ENCODE data around the gene GSPT1. TPM values are rescaled to one million over a fixed set of nuclear protein-coding genes. Genes with fewer than 3 reads are reported as not detected.
"Not testable (repeated sequence)": the region's sequence is repeated elsewhere in the genome, so short reads cannot be mapped to it uniquely, and the experiment has no call there.

The GSPT1 gene
- total RNA-seq, 1 donor from 2014 or later: 207 TPM

DNA sequence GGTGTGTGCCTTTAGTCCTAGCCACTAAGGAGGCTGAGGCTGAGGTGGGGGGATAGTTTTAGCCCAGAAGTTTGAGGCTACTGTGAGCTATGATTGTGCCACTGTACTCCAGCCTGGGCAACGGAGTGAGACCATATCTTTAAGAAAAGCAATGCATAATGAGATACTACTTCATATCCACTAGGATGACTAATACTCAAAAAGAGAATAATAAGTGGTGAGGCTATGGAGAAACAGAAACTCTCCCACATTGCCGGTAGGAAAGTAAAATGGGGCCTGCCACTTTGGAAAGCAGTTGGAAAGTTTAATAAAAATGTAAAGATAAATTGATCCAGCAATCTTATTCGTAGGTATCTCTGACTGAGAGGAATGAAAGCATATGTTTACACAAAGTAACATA, 30.7 kb upstream of the GSPT1 start:
- intact Hi-C loops (cut with micrococcal nuclease): no loop called here
- Mint-ChIP-seq H3K4me1 (ENCODE audit: low read depth) (no peaks in the 10 kb centered on the region), H3K4me3 (no peak overlapping the region), H3K9me3 (no peaks in the 10 kb centered on the region), H3K27ac (no peak overlapping the region), H3K27me3 (ENCODE audit: insufficient read depth) (no peaks in the 10 kb centered on the region), H3K36me3 (ENCODE audit: low read depth) (no peaks in the 10 kb centered on the region)
- DNase-seq (ENCODE audit: low spot score): no peak

- DNase-seq (ENCODE audit: low spot score); H3K4me3 Mint-ChIP-seq; intact Hi-C loops (cut with micrococcal nuclease); H3K36me3 Mint-ChIP-seq (ENCODE audit: low read depth); H3K4me1 Mint-ChIP-seq (ENCODE audit: low read depth); H3K9me3 Mint-ChIP-seq; H3K27ac Mint-ChIP-seq; H3K27me3 Mint-ChIP-seq (ENCODE audit: insufficient read depth): not testable (repeated sequence)
Observed at GRCh38 chr16:11941945-11942344, 26.2 kb upstream of the GSPT1 start, which contains the start of gene NPIPB2. NPIPB2 (minus strand) TSS chr16:11942045; CDS start chr16:11942045, 0 bp downstream.

- H3K4me3 Mint-ChIP-seq; H3K36me3 Mint-ChIP-seq (ENCODE audit: low read depth); H3K4me1 Mint-ChIP-seq (ENCODE audit: low read depth); H3K9me3 Mint-ChIP-seq; DNase-seq (ENCODE audit: low spot score); H3K27me3 Mint-ChIP-seq (ENCODE audit: insufficient read depth); intact Hi-C loops (cut with micrococcal nuclease); H3K27ac Mint-ChIP-seq: not testable (repeated sequence)
Observed at GRCh38 chr16:11927350-11927749, 11.6 kb upstream of the GSPT1 start.

DNA sequence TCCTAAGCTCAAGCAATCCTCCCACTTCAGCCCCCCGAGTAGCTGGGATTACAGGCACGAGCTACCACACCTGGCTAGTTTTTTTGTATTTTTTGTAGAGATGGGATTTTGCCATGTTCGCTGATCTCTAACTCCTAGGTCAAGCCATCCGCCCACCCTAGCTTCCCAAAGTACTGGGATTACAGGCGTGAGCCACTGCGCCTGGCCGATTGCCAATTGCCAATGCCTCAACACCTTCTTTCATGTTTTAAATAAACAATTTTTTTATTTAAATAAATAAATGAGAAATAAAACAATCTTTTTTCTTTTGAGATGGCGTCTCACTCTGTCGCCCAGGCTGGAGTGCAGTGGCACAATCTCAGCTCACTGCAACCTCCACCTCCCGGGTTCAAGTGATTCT, 8.3 kb upstream of the GSPT1 start:
- H3K4me1 Mint-ChIP-seq (ENCODE audit: low read depth); H3K9me3 Mint-ChIP-seq; intact Hi-C loops (cut with micrococcal nuclease); H3K36me3 Mint-ChIP-seq (ENCODE audit: low read depth); H3K27ac Mint-ChIP-seq; H3K27me3 Mint-ChIP-seq (ENCODE audit: insufficient read depth); DNase-seq (ENCODE audit: low spot score); H3K4me3 Mint-ChIP-seq: not testable (repeated sequence)

GRCh38 chr16:11916524-11917285, 949 bp upstream of the GSPT1 start:
- no peak for DNase-seq (ENCODE audit: low spot score)
- H3K4me1 Mint-ChIP-seq (ENCODE audit: low read depth): peaks cover 32% of the 10 kb centered on the region
- intact Hi-C loops (cut with micrococcal nuclease): loop anchor here (1.0 to 10.0 kb wide), 10 partner anchors 60 to 974 kb away; partner anchors contain the start of genes CPPED1, DEXI, RSL1D1 and SNX29
- peaks cover 8% of the 10 kb centered on the region for H3K27me3 Mint-ChIP-seq (ENCODE audit: insufficient read depth)
- peak overlapping the region; percentile 89 for H3K4me3 Mint-ChIP-seq
- peak overlapping the region; percentile 89 for H3K27ac Mint-ChIP-seq
- no peaks in the 10 kb centered on the region for H3K9me3 Mint-ChIP-seq
- peaks cover 15% of the 10 kb centered on the region for H3K36me3 Mint-ChIP-seq (ENCODE audit: low read depth)

DNA sequence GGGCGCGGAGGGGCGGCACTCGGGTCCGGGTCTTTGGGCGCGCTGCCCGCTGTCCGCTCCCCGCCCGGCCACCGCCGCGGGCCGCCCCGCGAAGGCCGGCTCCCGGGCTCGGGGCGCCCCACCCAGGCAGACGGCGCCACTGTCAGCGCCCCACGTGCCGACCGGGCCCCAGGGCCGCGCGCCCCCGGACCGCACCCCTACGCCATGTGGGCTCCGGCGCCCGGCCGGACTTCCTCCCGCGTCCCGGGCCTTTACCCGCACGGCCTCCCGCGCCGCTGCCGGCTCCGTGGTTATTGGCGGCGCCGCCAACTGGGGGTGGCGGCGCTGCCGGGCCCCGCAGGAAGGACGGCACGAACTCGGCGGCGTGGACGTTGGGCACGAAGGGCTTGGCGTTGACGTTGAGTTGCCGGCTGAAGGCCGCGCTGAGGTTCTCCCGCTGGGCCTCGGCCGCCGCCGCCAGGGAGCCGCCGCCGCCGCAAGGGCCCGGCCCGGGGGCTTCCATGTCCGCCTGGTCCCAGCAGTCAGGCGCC, 577 bp downstream of the GSPT1 start:
- intact Hi-C loops (cut with micrococcal nuclease): loop anchor here (2.0 to 10.0 kb wide), 4 partner anchors 332 to 688 kb away; partner anchors contain the start of gene SOCS1
- peaks cover 15% of the 10 kb centered on the region for H3K36me3 Mint-ChIP-seq (ENCODE audit: low read depth)
- DNase-seq (ENCODE audit: low spot score): peak; percentile 38
- peak overlapping the region; percentile 92 for H3K27ac Mint-ChIP-seq
- peaks cover 39% of the 10 kb centered on the region for H3K4me1 Mint-ChIP-seq (ENCODE audit: low read depth)
- peak overlapping the region; percentile 91 for H3K4me3 Mint-ChIP-seq
- H3K9me3 Mint-ChIP-seq: no peaks in the 10 kb centered on the region
- H3K27me3 Mint-ChIP-seq (ENCODE audit: insufficient read depth): peaks cover 8% of the 10 kb centered on the region

DNA sequence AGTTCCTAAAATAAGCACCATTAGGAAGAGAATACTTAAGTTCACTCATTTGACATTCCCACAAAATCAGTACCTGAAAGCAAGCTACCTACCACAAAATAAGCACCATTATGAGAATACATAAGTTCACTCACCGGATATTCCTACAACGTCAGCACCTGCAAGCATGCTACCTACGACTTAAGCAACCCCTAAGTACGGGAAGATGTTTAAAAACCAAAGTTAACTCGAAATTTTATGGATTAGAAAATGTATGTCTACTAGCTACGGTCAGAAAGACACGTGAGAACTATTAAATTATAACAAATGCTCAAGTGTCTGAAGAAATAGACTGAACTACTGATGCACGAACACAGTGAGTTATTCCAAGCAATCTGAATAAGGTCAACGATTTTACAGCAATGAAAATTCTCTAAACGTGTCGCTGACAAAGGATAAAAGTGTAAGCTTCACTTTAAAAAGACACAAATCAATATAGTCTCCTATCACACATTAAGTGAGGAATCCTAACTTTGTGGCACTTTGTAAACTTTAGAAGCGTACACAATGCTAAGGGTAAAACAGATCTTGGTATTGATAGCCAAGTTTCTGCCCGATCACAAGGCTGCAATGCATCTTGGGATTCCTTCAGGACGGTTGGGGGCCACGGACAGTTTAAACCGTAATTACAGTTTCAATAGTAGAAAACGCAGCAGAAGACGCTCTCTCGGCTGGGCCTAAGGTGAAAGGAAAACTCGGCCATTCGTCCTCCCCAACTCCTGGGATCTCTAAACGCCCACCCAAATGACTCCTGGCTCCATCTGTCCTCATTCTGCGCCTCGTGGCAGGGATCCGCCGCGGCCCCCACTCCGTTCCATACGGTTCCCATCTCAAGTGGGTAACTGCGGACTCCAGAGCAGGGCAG, 1.3 kb downstream of the GSPT1 start:
- peaks cover 5% of the 10 kb centered on the region for H3K27me3 Mint-ChIP-seq (ENCODE audit: insufficient read depth)
- H3K36me3 Mint-ChIP-seq (ENCODE audit: low read depth): peaks cover 15% of the 10 kb centered on the region
- H3K27ac Mint-ChIP-seq: peak overlapping the region; percentile 92
- DNase-seq (ENCODE audit: low spot score): peak; percentile 15
- no peaks in the 10 kb centered on the region for H3K9me3 Mint-ChIP-seq
- peak overlapping the region; percentile 91 for H3K4me3 Mint-ChIP-seq
- intact Hi-C loops (cut with micrococcal nuclease): loop anchor here (2.0 to 10.0 kb wide), 6 partner anchors 132 to 1527 kb away; partner anchors contain the start of genes ATF7IP2 and SOCS1
- H3K4me1 Mint-ChIP-seq (ENCODE audit: low read depth): peaks cover 46% of the 10 kb centered on the region

DNA sequence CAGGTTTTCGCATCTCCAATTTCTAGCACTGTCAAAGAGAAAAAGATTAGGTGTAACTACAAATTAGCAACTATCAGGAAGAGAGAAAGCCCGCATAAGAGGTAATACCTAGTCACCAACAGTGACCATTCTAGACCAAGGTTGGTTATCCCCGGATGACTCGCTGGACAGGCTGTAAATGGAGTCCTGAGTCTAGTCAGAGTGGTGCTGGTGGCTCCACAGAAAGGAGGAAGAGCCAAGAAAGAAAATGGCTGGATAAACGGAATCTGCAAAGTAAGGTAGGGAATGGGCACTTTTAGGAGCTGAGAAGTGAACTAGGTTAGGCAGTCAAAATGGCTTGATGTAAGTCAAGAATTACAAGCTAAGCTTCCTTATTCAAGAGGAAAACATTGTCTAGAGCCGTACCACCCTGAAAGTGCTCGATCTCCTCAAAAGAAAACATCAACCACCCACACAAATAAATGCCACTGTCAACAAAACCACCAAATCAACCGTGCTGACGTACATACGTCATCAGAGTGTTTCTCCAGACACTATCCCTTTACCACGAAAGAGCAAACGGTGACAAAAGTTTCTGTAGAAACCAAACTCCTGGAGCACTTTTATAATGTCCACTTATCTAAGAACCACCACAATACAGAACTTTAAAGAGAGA, 2.2 kb downstream of the GSPT1 start:
- Mint-ChIP-seq H3K4me1 (ENCODE audit: low read depth) (peaks cover 52% of the 10 kb centered on the region), H3K4me3 (peak overlapping the region; percentile 91), H3K9me3 (no peaks in the 10 kb centered on the region), H3K36me3 (ENCODE audit: low read depth) (peaks cover 16% of the 10 kb centered on the region), H3K27me3 (ENCODE audit: insufficient read depth) (peaks cover 2% of the 10 kb centered on the region), H3K27ac (peak overlapping the region; percentile 92)
- intact Hi-C loops (cut with micrococcal nuclease): loop anchor here (2.0 to 10.0 kb wide), 5 partner anchors 131 to 1526 kb away; partner anchors contain the start of genes ATF7IP2 and SOCS1
- DNase-seq (ENCODE audit: low spot score): peak; percentile 28

DNA sequence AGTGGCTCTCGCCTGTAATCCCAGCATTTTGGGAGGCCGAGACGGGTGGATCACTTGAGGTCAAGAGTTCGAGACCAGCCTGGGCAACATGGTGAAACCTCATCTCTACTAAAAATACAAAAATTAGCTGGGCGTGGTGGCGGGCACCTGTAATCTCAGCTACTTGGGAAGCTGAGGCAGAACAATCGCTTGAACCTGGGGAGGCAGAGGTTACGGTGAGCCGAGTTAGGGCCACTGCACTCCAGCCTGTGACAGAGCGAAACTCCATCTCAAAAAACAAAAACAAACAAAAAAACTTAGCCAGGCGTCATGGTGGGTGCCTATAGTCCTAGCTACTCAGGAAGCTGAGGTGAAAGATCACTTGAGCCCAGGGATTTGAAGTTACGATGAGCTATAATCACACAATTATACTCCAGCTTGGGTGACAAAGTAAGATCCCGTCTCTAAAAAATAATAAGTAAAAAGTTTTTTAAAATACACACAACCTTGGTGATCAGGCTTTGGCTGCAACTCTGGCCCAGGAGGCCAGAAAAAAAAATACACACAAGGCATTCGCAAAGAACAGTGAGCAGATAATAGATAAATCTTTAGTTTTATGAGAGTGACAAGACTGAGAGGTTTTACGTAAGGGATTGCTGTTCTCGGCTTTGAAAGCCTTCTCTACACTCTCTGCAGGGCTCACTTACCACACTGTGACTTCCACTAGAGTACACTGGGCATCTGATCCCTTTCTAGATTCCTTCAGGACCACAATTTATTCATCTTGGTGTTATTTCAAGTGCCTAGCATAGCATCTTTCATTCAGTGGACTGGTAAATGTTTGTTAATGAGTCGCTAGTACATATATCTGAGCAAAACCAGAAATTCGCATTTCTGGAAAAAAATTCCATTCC, 5.9 kb downstream of the GSPT1 start:
- no peak overlapping the region for H3K4me3 Mint-ChIP-seq
- H3K27ac Mint-ChIP-seq: no peak overlapping the region
- DNase-seq (ENCODE audit: low spot score): no peak
- peaks cover 55% of the 10 kb centered on the region for H3K4me1 Mint-ChIP-seq (ENCODE audit: low read depth)
- peaks cover 24% of the 10 kb centered on the region for H3K36me3 Mint-ChIP-seq (ENCODE audit: low read depth)
- H3K27me3 Mint-ChIP-seq (ENCODE audit: insufficient read depth): no peaks in the 10 kb centered on the region
- no peaks in the 10 kb centered on the region for H3K9me3 Mint-ChIP-seq
- intact Hi-C loops (cut with micrococcal nuclease): loop anchor here (5.0 to 10.0 kb wide), 4 partner anchors 128 to 1523 kb away; partner anchors contain the start of genes ATF7IP2 and SOCS1

DNA sequence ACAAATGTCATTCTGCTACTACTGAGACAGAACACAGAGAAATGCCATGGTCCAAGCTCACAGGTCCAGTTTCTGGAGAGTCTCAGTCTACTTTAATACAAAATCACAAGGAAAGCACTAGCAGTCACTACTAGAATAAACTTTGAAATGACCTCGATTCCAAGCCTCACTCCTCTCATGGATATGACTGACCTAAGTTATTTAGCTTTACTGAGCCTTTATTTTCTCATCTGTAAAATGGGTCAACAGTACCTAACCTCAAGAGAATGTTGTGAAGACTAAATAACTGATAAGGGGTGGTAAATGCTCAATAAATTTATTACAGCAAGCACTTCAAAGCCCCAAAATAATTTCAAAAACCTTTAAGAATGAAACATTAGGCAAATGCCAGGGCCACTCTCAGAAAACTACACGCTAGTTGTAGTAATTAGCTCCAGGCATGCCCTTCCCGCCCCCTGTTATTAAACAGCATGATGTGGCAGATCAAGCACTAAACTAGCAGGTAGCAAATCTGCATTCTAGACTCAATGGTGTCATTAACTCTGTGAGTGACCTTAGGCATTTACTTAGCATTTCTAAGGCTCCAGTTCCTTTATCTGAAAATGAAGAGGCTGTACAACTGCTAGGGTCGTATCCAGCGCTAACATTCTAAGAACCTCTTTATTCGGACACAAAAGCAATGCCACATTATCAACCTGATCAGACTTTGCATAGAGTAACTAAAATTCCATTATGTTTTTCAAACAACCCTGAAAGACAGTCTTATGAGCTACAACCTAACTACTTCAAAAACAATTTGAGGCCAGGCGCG, 8.4 kb downstream of the GSPT1 start:
- Mint-ChIP-seq H3K4me1 (ENCODE audit: low read depth) (peaks cover 44% of the 10 kb centered on the region), H3K4me3 (no peak overlapping the region), H3K27ac (no peak overlapping the region), H3K27me3 (ENCODE audit: insufficient read depth) (no peaks in the 10 kb centered on the region), H3K36me3 (ENCODE audit: low read depth) (peaks cover 14% of the 10 kb centered on the region), H3K9me3 (no peaks in the 10 kb centered on the region)
- DNase-seq (ENCODE audit: low spot score): no peak
- intact Hi-C loops (cut with micrococcal nuclease): no loop called here

DNA sequence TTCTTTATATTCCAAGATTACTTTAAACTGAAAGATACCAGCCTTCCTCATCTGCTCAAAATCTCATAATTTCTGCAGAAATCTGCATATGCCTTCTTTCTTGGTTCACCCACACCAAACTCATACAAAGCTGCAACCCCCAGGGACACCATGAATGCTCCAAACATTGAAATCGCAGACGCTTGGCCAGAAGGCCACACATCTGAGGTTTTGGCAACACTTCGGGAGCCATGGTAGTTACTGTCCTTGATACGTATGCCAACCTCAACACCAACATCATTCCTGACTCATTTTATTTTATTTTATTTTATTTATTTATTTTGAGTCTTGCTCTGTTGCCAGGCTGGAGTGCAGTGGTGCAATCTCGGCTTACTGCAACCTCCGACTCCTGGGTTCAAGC, 11.8 kb downstream of the GSPT1 start:
- no peak for DNase-seq (ENCODE audit: low spot score)
- intact Hi-C loops (cut with micrococcal nuclease): no loop called here
- H3K36me3 Mint-ChIP-seq (ENCODE audit: low read depth): peaks cover 14% of the 10 kb centered on the region
- H3K9me3 Mint-ChIP-seq: no peaks in the 10 kb centered on the region
- H3K4me1 Mint-ChIP-seq (ENCODE audit: low read depth): peaks cover 41% of the 10 kb centered on the region
- H3K27ac Mint-ChIP-seq: no peak overlapping the region
- no peak overlapping the region for H3K4me3 Mint-ChIP-seq
- no peaks in the 10 kb centered on the region for H3K27me3 Mint-ChIP-seq (ENCODE audit: insufficient read depth)

Data from activated T-helper 1 cell treated with anti-CD3 and anti-CD28 coated beads, Interleukin-12 subunit alpha, Interleukin-12 subunit beta, Interleukin-2, Interleukin-4 antibody, amounts not matched to agents 30 ng/mL and 10 ng/mL and 1 ng/mL, durations not matched to agents 14 hours and 24 hours and 36 hours (primary cell).